Endothelial cell of umbilical vein (primary cell): ENCODE data around the gene CPA1. TPM values are rescaled to one million over a fixed set of nuclear protein-coding genes. Genes with fewer than 3 reads are reported as not detected.

Source experiments
- BruUV-seq: library from RNA; stranded (reverse); fragments of 400-500 nt; replicated peaks from 2 replicates; lab custom pipeline; 2021; lab: Mats Ljungman, UMichigan
- CTCF ChIA-PET: fragments of 300-600, 350-600 bp; sonication (Branson Sonifier 250); formaldehyde crosslinking; loops from one replicate; lab custom pipeline; 2021; ENCODE audit warnings: antibody characterized with exemption, inconsistent platforms; lab: Charles Lee
- POLR2A ChIA-PET: fragments of 300-600, 350-600 bp; sonication (Branson Sonifier 250); formaldehyde crosslinking; loops from one replicate; lab custom pipeline; 2021; ENCODE audit warnings: antibody characterized with exemption, inconsistent platforms; lab: Charles Lee
- DNase-seq: peaks from one replicate; pipeline ENCODE4 v3.0.0-alpha.2; 2011; ENCODE audit warnings: low read depth, low spot score
- FAIRE-seq: peaks from 2 replicates; lab custom pipeline; 2011; peaks lifted over from hg19 to GRCh38; lab: Jason Lieb, UNC
- H2AFZ ChIP-seq: 2 replicates; pipeline ENCODE4 v1.6.0; 2012; ENCODE audit warnings: low read depth, low read length, control low read depth, inconsistent platforms
- H3K27ac ChIP-seq: 2 replicates; pipeline ENCODE4 v1.5.1; 2011; ENCODE audit warnings: low read depth, mild to moderate bottlenecking, control low read depth, low read length, moderate library complexity; ENCODE audit not compliant: insufficient read depth
- H3K27me3 ChIP-seq, 2 experiments: 2 replicates each; pipeline versions ENCODE4 v1.6.0 to v1.6.1; 2011; ENCODE audit warnings: low read length in 2 of 2, mixed read lengths in 1 of 2; ENCODE audit not compliant: control insufficient read depth in 2 of 2, insufficient read depth in 2 of 2
- H3K36me3 ChIP-seq, 2 experiments: 2 replicates in 1 of 2; 3 replicates in 1 of 2; pipeline ENCODE4 v1.5.1; 2011; ENCODE audit warnings: low read length in 2 of 2, mild to moderate bottlenecking in 1 of 2, moderate library complexity in 1 of 2; ENCODE audit not compliant: control insufficient read depth in 2 of 2, insufficient read depth in 2 of 2; ENCODE audit errors: extremely low read depth in 1 of 2
- H3K4me1 ChIP-seq: 3 replicates; pipeline ENCODE4 v1.5.1; 2011; ENCODE audit warnings: mild to moderate bottlenecking, low read length; ENCODE audit not compliant: control insufficient read depth, insufficient read depth; ENCODE audit errors: extremely low read depth
- H3K4me2 ChIP-seq: 2 replicates; pipeline ENCODE4 v1.6.1; 2011; ENCODE audit warnings: low read length, control low read depth, mixed read lengths; ENCODE audit not compliant: insufficient read depth
- H3K4me3 ChIP-seq, 3 experiments: fragments of 200-600 bp in 1 of 3; sonication (generic), shearing (Covaris generic) in 1 of 3; replicated peaks in 1 of 3; 2 replicates each; pipeline ENCODE4 v1.5.1; 2011 to 2016; ENCODE audit warnings: control low read depth in 3 of 3, low read length in 3 of 3, mild to moderate bottlenecking in 2 of 3, inconsistent platforms in 1 of 3, low read depth in 1 of 3, moderate library complexity in 1 of 3; ENCODE audit not compliant: insufficient read depth in 1 of 3
- H3K79me2 ChIP-seq: 2 replicates; pipeline ENCODE4 v1.6.0; 2012; ENCODE audit warnings: low read length, inconsistent platforms; ENCODE audit not compliant: control insufficient read depth, insufficient read depth
- H3K9ac ChIP-seq: replicated peaks from 2 replicates; pipeline ENCODE3; 2011; ENCODE audit warnings: low read length, control low read depth; ENCODE audit not compliant: insufficient read depth; ENCODE audit errors: extremely low read depth
- H3K9me1 ChIP-seq: replicated peaks from 3 replicates; pipeline ENCODE4 v1.6.0; 2011; ENCODE audit warnings: mild to moderate bottlenecking, low read length; ENCODE audit not compliant: control insufficient read depth, insufficient read depth; ENCODE audit errors: extremely low read depth
- H3K9me3 ChIP-seq: replicated peaks from 2 replicates; pipeline ENCODE4 v1.5.1; 2012; ENCODE audit warnings: low read length, inconsistent platforms; ENCODE audit not compliant: control insufficient read depth, insufficient read depth
- H4K20me1 ChIP-seq: replicated peaks from 2 replicates; pipeline ENCODE3; 2011; ENCODE audit warnings: mild to moderate bottlenecking, low read length; ENCODE audit not compliant: control insufficient read depth, insufficient read depth; ENCODE audit errors: extremely low read depth
- EZH2 ChIP-seq: IDR thresholded peaks from 2 replicates; pipeline ENCODE4 v1.6.1; 2012; ENCODE audit warnings: borderline replicate concordance, low read depth, mild to moderate bottlenecking, moderate library complexity, low read length, inconsistent platforms; ENCODE audit not compliant: severe bottlenecking
- FOS ChIP-seq: IDR thresholded peaks from 2 replicates; pipeline ENCODE4 v1.6.1; 2011; ENCODE audit warnings: mild to moderate bottlenecking, low read length, moderate library complexity, borderline replicate concordance; ENCODE audit not compliant: insufficient read depth
- GATA2 ChIP-seq: IDR thresholded peaks from 2 replicates; pipeline ENCODE4 v1.7.0; 2011; ENCODE audit warnings: low read depth, mild to moderate bottlenecking, moderate library complexity, mixed read lengths, low read length; ENCODE audit not compliant: insufficient read length, insufficient read depth
- JUN ChIP-seq: IDR thresholded peaks from 2 replicates; pipeline ENCODE4 v1.6.1; 2011; ENCODE audit warnings: borderline replicate concordance, low read depth; ENCODE audit not compliant: insufficient read length, insufficient read depth
- MYC ChIP-seq: IDR thresholded peaks from one replicate; pipeline ENCODE4 v1.6.1; 2011; ENCODE audit warnings: mild to moderate bottlenecking, low read depth, low read length
- POLR2A ChIP-seq: IDR thresholded peaks from 2 replicates; pipeline ENCODE4 v1.6.1; 2012; ENCODE audit warnings: low read depth, mild to moderate bottlenecking, control low read depth, low read length
- POLR2AphosphoS5 ChIP-seq: IDR thresholded peaks from 2 replicates; pipeline ENCODE4 v1.6.1; 2012; ENCODE audit warnings: low read depth, mild to moderate bottlenecking, control low read depth, low read length, moderate library complexity; ENCODE audit not compliant: insufficient read depth
- dilution Hi-C: fragments of 300-500 bp; cut with MboI; formaldehyde crosslinking; loops from one replicate; pipeline ENCODE4 v1.15.0; 2019; ENCODE audit warnings: low sequenced_read_pairs; ENCODE audit not compliant: extremely low pct_ligation_motif_present
- intact Hi-C: fragments of 100-400 bp; cut with micrococcal nuclease; formaldehyde crosslinking; loops from one replicate; pipeline ENCODE4 v1.10.0; 2022
- polyA plus RNA-seq, 4 experiments: library from polyadenylated mRNA; depleted of rRNA in 3 of 4; stranded (reverse) in 3 of 4; unstranded in 1 of 4; fragments of >200 nt; gene quantifications; 2 replicates each; pipeline versions ENCODE4 v1.2.1 to v1.2.3, GENCODE V29; 2011 to 2012; ENCODE audit warnings: missing spikeins in 1 of 4
- total RNA-seq: library from RNA; stranded (reverse); gene quantifications from 2 replicates; pipeline ENCODE4 v1.2.3, GENCODE V29; 2021
- TF ChIP-seq, protein P1 (sequence below), 2 donors: IDR thresholded peaks; 1 replicate in 1 of 2; 2 replicates in 1 of 2; pipeline ENCODE4 v1.5.1; 2011; ENCODE audit warnings: low read length in 2 of 2, mild to moderate bottlenecking in 2 of 2, moderate library complexity in 2 of 2, control low read depth in 1 of 2, inconsistent platforms in 1 of 2, low read depth in 1 of 2; ENCODE audit not compliant: insufficient read depth in 1 of 2; ENCODE audit errors: extremely low read depth in 1 of 2
- TF ChIP-seq, protein P2 (sequence below): IDR thresholded peaks from 2 replicates; pipeline ENCODE4 v1.6.1; 2011; ENCODE audit not compliant: insufficient read depth, insufficient read length

Gene CPA1
- total and polyA plus RNA-seq, 2 donors (not counting 3 experiments of a cell fraction or from before 2014, with no cell fraction given): not detected

DNA sequence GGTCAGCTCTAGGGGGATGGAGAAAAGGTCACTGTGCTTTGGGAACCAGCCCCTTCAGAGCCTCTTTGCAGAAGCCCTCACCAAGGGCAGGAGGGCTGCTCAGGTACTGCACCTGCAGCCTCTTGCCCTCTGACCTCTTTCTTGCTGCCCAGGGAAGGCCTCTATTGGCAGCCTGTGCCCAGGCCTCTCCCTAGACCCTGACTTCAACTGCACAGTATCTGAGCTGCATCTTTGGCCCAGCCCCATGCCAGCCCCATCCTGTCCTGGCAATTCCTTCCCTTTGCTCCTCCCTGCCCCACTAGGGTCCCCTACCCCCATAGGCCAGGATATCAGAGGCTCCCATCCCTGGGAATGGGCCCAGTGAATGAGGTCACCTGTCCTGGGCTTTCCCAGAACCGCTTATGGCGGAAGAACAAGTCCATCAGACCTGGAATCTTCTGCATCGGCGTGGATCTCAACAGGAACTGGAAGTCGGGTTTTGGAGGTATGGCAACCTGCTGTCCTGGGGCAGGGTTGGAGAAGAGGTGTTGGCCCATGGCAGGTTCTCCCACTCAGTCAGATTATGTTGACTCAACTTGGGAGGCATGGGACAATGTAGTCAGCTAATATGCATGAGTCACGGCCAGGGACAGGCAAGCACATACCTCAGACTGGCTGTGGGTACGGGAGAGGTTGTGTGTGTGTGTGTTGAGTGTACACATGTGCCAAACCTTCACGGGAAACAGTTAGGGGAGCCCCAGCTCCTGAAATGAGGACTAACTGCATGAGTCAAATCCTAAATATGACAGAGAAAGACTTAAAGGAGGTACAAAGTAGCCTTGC, 17.1 kb upstream of the CPA1 start:
- no peak overlapping the region for H3K4me3 ChIP-seq
- H3K27me3 ChIP-seq: no peaks in the 10 kb centered on the region
- BruUV-seq: no TSS peak
- H3K36me3 ChIP-seq: no peaks in the 10 kb centered on the region
- no peak overlapping the region for H3K9ac ChIP-seq
- intact Hi-C loops (no loop called here), dilution Hi-C loops (no loop called here)
- DNase-seq (no peak), FAIRE-seq (no peak)
- H3K4me2 ChIP-seq: no peak overlapping the region
- H3K79me2 ChIP-seq: no peaks in the 10 kb centered on the region
- CTCF ChIA-PET: no interaction called here
- no peaks in the 10 kb centered on the region for H3K9me1 ChIP-seq
- H3K27ac ChIP-seq: no peak overlapping the region
- TF ChIP-seq POLR2A (no peak), FOS (peak; percentile 45), JUN (peak; percentile 7), MYC (no peak)
- no peaks in the 10 kb centered on the region for H3K9me3 ChIP-seq
- H3K4me1 ChIP-seq: no peaks in the 10 kb centered on the region
- H4K20me1 ChIP-seq: no peaks in the 10 kb centered on the region
- no peak overlapping the region for H2AFZ ChIP-seq
- POLR2A ChIA-PET: no interaction called here

DNA sequence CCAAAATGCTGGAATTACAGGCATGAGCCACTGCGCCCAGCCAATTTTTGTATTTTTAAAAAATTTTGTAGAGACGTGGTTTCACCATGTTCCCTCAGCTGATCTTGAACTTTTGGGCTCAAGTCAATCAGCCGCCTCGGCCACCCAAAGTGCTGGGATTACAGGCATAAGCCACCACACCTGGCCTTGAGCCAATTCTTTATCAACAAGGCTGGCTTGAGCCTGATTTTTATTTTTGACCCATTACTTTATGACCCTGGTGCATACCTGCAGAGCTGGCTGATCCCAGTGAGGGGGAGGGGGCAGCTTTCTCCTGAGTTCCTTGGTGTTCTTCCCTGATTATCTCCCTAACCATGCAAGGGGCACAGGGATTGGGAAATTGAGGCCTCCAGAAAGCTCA, 15.8 kb upstream of the CPA1 start:
- ChIA-PET CTCF (no interaction called here), POLR2A (no interaction called here)
- Histone ChIP-seq H4K20me1 (no peaks in the 10 kb centered on the region), H3K4me1 (peaks cover 3% of the 10 kb centered on the region), H3K9ac (no peak overlapping the region), H3K27ac (no peak overlapping the region), H3K9me1 (no peaks in the 10 kb centered on the region), H3K4me2 (no peak overlapping the region), H3K79me2 (no peaks in the 10 kb centered on the region), H3K4me3 (no peak overlapping the region), H2AFZ (no peak overlapping the region), H3K27me3 (no peaks in the 10 kb centered on the region), H3K36me3 (no peaks in the 10 kb centered on the region), H3K9me3 (no peaks in the 10 kb centered on the region)
- no peak for TF ChIP-seq POLR2AphosphoS5
- no peak for TF ChIP-seq GATA2
- no peak for TF ChIP-seq JUN
- TF ChIP-seq MYC: no peak
- TF ChIP-seq EZH2: no peak
- TF ChIP-seq POLR2A: no peak
- TF ChIP-seq, protein P1, sequence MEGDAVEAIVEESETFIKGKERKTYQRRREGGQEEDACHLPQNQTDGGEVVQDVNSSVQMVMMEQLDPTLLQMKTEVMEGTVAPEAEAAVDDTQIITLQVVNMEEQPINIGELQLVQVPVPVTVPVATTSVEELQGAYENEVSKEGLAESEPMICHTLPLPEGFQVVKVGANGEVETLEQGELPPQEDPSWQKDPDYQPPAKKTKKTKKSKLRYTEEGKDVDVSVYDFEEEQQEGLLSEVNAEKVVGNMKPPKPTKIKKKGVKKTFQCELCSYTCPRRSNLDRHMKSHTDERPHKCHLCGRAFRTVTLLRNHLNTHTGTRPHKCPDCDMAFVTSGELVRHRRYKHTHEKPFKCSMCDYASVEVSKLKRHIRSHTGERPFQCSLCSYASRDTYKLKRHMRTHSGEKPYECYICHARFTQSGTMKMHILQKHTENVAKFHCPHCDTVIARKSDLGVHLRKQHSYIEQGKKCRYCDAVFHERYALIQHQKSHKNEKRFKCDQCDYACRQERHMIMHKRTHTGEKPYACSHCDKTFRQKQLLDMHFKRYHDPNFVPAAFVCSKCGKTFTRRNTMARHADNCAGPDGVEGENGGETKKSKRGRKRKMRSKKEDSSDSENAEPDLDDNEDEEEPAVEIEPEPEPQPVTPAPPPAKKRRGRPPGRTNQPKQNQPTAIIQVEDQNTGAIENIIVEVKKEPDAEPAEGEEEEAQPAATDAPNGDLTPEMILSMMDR (IDR thresholded peaks at IDR 0.05; ENCODE audit: extremely low read depth in 1 of 2, insufficient read depth in 1 of 2, low read depth in 1 of 2, low read length in 2 of 2): no peak
- TF ChIP-seq, protein P2, sequence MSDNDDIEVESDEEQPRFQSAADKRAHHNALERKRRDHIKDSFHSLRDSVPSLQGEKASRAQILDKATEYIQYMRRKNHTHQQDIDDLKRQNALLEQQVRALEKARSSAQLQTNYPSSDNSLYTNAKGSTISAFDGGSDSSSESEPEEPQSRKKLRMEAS: no peak
- no peak for TF ChIP-seq FOS
- intact Hi-C loops (no loop called here), dilution Hi-C loops (no loop called here)
- FAIRE-seq (no peak), DNase-seq (no peak)
- BruUV-seq: no TSS peak
